ENCODE measurements around the gene ZFAND2B.

The ZFAND2B gene

DNA sequence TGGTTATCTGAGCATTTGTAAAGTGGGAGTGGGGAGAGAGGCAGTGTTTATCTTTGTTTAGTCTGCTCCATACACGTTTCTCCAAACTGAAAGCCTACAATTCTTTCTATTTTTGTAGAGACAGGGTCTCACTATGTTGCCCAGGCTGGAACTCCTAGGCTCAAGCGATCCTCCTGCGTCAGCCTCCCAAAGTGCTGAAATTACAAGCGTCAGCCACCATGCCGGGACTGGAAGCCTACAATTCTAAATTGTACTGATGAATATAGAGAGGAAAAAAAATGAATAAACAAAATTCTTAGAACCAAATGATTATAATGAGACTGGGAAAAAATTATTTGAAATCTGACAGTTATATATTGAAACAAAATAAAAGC, 1.4 kb upstream of the ZFAND2B start:
- DNase-seq: no peak

DNA sequence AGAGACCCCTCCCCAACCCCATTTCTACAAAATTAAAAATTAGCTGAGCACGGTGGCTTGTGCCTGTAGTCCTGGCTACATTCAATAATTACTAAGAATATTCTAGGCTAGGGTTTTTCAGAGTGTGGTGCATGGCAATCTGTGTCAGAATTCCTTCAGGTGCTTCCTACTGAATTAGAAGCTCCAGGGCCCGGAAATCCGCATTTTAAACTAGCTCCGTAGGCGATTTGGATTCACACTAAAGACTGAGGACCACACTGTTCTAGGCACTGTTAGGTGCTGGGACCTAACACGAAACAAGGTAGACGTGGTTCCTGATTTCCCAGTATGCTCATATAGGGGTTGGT, 628 bp upstream of the ZFAND2B start:
- DNase-seq: no peak

DNA sequence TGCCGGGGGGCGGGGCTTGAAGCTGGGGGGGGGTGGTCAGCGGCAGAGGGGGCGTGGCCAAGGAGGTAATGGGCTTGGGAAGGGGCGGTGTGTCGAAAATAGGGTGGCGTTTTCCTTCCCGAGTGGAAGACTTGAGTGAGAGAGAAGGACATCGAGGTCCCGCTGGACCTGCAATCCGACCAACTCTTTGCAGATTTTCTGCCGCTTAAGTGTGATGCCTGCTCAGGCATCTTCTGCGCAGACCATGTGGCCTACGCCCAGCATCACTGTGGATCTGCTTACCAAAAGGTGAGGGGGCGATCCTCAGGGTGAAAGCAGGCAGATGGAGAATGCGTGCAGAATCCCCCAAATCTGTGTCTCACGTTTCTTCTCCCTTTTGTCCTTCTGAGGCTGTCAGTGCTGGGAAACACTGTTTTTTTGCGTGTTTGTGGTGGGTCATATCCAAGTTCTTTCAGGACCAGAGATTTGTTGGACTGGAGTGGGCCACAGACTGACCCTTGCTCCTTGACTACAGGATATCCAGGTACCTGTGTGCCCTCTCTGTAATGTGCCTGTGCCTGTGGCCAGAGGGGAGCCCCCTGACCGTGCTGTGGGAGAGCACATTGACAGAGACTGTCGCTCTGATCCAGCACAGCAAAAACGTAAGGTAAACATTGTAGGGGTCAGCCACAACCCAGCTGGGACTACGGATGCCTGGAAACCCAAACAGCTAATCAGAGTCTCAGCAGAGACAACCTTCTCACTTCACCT, 727 bp downstream of the ZFAND2B start:
- no peak for DNase-seq

DNA sequence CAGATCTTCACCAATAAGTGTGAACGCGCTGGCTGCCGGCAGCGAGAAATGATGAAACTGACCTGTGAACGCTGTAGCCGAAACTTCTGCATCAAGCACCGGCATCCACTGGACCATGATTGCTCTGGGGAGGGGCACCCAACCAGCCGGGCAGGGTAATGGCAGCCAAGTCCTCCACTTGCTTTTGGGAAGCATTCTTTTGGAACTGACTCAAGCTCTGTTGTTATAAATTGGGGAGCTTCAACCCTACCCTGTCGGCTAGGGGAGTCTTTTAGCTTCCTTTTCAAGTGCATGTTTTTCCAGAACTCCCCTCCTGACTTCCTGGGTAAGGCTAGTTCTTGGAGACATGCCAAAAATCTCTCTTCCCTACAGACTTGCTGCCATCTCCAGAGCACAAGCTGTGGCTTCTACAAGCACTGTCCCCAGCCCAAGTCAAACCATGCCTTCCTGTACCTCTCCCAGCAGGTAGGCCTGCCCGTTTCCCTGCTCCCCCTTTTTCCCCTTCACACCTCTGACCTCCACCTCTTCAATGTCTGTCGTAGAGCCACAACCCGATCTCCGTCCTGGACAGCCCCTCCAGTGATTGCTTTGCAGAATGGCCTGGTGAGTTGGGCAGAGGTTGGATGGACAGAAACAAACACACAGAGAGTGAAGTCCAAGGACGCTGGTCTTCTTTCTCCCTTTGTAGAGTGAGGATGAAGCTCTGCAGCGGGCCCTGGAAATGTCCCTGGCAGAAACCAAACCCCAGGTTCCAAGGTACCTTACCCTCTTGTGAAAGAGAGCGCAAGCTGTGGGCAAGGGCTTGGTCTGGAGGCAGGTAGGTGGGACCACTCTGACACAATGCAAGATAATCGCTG, 1.5 kb downstream of the ZFAND2B start:
- peak; percentile 19 for DNase-seq

DNA sequence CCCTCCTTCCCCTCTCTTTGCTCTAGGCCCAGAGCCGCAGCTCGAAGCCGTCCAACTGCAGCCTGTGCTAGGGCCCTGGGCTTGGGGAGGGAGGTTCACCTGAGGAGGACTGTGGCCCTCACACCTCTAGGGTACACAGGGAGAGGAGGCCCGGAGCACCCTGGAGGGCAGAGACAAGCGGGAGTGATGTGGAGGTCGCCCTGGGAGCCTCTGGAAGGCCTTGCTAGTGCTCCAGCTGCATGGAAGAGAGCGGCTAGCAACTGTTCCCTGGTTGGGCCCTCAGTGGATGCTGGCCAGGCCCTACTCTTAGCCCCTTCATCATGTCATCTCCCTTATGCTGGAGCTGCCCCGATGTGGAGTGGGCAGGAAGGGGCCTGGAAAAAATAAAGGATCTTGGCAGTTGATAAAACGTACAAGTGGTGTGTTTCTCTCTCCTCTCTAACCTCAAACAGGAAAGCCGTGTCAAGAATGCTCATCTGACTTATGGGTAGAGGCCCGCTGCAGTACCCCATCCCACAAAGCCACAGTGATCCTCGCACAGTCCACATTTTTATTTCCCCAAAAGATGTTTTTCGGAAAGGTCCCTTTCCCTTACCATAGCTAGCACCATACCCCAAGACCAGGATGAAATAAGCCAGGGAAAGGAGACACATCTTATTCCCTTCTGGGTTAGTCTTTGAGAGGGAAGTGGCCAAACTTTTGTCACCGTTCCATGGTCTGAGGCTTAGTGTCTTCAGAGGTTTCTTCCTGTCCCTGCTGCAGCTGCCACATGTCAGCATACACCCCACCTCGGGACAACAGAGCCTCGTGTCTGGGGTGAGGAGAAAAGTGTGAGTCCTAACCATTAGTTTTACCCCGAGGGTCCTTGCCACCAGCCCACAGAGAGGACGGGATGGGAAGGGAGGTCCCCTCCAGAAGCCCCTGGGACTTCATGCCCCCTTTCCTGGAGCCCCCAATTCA, 2.9 kb downstream of the ZFAND2B start:
- no peak for DNase-seq

DNA sequence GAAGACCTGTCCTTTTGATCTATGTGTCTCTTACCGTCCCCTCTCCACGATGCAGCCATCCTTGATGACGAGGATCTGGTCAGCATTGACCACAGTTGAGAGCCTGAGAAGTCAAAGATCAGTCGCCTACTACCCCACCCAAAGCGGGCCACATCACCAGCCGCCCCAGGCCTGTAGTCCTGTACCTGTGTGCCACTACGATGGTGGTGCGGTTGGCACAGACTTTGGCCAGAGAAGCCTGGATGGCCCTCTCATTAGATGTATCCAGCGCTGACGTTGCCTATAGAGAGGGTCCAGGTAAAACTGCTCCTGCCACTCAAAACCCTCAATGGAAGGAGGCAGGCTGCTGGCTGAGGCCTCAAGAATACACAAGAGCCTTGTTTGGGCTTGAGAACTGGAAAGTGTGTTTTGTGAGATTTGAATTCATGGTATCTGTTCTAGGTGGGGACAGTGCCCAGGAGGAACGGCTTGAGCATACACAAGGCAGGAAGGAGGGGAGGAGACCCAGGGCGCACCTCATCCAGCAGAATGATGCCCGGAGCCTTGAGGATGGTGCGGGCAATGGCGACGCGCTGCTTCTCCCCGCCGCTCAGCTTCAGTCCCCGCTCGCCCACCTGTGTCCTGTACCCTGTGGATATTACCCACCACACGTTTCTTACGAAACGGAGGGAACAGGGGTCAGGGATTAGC, 3.8 kb downstream of the ZFAND2B start:
- no peak for DNase-seq

DNA sequence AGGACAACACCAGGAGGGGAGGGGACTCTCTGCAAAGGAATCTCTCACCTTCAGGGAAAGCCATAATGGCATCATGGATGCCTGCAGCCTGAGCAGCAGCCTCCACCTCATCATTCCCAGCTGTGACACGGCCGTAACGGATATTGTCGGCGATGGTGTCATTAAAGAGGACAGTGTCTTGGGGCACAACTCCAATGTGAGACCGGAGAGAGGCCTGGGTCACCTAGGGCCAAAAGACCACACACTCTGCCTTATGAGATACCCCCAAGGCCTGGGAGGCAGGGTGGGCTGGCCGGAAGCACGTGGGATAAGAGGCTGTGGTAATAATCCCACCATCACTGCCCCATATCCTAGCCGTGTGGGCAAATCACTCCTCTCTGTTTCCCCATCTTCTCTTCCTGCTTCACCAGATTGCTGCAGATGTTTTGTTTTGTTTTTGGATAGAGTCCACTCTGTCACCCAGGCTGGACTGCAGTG, 4.3 kb downstream of the ZFAND2B start:
- no peak for DNase-seq

DNA sequence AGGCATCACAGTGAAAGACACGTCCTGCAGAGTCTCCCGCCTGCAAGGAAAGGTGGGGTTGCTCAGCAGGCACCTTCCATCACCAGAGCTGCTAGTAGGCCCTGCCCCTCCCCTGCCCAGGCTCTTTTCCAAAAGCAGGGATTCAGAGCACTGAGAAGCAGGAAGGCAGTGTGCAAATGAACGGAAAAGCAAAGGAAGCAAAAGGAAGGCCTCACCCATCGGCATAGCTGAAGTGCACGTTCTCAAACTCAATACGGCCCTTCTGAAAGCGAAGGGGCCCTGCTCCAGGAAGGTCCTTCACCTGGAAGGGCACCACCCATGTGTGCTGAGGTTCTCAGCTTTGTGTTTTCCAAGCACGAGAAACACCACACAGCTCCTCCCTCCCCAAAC, 6.4 kb downstream of the ZFAND2B start:
- DNase-seq: no peak

DNA sequence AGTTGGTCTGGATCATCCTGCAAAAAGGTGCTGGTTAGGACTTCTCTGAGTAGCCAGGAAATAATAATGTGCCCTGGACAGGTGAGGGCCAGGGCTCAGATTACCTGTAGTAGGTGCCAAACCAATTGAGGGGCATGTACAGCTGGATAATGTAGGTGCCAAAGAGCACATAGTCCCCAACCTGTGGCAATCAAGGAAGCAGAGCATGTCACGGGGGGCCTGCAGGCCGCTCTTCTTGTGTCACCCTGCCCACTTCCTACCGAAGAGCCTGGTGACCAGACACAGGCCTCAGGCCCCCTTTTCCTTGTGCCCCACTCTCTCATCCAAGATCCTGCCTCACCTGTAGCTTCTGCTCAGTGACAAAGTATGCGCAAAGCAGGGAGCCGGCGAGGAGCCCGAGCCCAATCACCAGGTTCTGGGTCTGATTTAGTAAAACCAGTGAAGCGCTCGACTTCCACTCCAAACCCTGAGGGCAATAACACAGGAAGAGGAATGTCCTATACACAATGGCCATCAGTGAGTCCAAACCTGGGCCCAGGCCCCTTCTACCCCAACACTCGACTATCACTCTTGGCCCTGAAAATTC, 7.0 kb downstream of the ZFAND2B start:
- DNase-seq: no peak

DNA sequence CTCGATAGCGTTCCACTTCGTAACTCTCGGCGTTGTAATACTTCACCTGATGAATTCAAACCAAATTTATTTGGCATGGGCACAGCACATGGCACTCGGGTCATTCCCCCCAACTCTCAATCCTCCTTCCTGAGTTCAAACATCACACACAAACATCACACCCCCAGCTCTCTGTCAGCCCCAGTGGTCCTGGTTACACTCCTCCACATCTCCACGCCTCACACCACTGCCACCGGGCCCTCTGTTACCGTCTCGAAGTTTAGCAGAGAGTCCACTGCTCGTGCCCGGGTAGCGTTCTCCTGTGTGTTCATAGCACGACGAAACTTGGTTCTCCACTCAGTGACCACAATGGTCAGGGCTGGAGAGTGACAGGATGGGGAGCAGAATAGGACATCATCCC, 7.6 kb downstream of the ZFAND2B start:
- no peak for DNase-seq

DNA sequence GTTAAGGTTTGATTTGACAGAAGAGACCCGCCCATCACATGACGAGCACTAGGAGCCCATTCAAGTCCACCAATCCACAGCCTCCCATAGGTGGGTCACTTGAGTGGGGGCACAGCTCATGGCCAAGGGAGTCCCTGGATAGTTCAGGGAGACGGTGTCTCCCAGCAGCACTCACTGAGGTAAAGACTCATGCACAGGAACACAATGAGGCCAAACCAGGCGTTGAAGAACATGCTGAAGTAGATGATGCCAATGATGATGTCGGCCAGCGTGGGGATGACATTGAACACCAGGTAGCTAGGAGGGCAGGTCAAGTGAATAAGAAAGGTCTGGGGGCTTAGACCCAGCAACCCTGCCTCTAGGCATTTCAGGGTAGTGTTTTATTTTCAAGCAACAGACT, 8.2 kb downstream of the ZFAND2B start:
- no peak for DNase-seq

DNA sequence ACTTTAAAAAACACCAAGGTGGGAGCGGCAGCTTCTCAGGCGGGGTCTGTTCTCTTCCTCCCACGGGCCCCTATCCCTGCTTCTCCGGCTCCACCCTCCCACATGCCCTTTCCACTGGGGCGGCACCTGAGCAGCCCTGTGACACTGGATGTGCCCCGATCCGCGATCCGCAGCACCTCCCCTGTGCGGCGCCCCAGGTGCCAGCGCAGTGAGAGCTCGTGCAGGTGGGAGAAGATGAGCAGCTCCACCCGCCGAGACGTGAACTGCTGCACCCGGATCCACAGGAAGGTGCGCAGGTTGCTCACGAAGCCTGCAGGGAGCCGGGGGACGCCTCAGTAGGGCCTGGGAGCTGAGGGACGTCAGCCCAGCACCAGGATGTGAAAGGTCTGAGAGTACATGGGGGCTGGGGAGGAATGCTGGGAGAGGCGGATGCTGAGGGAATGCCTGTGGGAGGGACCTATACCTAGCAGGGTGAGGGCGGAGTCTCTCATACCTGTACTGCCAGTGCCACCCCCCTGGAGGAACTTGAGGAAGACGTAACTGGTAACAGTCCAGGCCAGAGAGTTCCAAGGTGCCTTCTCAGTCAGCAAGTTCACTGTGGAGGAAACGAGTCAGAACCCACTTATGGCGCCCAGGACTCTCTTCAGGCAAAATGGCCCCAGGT, 9.4 kb downstream of the ZFAND2B start:
- DNase-seq: no peak

DNA sequence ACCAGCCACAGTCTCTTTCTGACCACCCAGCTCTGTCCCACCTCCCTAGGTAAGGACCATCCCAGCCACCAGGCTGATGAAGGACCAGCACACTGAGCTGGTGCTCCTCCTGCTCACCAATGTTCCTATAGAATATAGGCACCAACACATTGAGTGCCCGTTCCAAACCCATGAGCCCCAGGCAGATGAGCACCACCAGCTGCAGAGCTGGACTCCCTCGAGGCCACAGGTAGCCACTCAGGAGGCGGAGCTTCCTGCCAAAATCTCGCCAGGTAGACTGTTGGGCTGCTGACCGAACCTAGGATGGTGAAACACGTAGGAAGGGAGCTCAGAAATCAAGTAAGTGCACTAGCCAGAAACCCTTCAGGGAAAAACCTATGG, 9.9 kb downstream of the ZFAND2B start:
- DNase-seq: no peak

DNA sequence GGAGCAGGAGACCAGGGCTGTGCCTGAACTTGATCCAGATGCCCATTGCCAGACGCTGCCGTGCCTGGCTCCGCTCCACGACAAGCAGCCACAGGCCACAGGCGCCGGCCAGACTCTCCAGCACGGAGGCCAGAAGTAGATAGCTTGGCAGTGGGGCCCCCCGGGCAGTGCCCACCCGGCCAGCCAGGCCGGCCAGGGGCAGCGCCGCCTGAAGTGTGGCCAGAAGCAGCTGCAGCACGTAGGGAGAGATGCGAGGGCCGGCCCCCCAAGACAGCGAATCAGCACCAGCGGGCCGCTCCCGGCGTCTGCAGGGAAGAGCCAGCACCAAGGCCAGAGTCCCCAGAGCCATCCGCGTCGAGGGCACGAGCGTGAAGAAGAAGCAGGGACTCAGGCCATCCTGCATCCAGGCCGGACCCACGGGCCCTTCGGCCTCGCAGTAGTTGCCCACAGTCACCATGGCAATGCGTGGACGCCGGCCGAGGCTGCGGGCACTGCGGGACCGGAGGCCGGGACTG, 11.7 kb downstream of the ZFAND2B start:
- peak; percentile 16 for DNase-seq

DNA sequence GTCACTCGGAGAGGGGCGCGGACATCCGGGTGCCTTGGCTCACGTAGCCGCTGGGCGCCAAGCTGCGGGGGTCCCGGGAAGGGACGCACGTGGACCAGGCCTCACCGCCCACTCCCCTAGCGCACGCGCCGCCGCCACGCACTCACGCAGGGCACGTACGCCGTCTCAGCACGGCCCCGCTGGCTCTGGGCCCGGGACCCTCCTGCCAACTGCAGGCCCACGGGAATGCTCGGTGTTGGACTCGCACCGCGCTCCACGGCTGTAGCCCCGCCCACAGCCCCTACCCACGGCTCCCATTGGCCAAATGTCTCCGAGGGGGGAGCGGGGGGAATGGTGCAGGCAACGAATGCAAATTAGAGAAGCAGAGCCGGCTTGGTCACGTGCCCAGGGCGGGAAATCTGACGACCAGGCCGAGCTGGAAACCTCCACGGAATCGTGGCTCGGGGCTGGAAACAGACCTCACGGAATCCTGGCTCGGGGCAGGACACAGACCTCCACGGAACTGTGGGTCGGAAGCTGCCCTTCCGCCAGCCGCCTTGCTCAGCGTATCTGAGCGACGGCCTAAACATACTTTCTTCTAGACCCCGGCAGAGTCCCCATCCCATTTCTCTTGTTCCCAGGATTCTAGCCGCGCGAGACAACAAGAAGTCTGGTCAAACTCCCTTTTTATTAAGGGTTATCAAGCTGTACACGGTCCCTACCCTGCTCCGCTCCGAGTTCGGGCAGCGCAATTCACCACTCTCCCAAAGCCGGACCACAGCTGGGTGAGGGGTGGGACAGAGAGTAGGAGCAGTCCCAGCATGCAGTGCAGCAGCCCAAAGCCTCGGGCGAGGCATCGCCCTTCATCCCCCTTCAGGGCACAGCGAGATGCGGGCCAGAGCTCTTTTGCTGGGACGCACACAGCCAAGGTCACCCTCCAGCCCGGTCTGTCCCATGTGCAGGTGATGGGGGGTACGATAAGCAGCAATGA, 12.4 kb downstream of the ZFAND2B start, which contains the start of gene ABCB6:
Gene ABCB6 (minus strand): TSS at position 227 of the 970 bp plus-strand sequence. CDS start 285 bp downstream, outside the sequence.
- DNase-seq: peak; percentile 94

DNA sequence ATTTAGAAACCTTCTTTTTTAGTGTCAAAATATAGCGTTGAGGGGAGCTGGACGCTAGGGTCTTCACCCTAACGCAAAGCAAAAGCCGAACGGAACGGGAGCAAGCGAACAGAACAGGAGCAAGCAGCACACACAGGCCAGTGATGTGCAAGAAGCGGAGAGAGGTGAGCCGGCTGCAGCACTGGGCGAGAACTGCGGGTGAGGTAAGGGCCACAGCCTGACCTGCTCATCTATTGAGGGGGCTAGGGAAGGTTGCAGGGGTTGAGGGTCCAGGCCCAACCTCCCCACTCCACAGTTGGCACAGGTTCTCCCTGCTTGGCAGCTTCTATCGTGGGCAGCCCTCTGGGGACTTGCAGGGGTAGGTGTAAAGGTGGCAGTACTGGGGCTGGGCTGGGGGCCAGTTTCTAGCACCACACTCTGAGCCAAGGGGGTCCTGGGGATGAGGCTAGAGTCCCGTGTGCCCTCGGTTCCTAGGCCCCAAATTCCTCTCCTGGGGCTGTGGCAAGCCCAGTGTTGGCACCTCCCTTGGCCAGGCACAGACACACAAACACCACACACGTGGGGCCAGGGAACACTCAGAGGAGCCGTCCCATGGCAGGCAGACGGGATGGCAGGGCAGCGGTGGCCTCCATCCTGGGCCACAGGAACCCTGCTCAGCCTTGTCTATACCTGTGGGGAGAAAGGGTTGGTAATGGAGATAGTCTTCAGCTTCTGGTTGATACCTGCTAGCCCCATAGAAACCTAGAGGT, 13.4 kb downstream of the ZFAND2B start:
- no peak for DNase-seq

DNA sequence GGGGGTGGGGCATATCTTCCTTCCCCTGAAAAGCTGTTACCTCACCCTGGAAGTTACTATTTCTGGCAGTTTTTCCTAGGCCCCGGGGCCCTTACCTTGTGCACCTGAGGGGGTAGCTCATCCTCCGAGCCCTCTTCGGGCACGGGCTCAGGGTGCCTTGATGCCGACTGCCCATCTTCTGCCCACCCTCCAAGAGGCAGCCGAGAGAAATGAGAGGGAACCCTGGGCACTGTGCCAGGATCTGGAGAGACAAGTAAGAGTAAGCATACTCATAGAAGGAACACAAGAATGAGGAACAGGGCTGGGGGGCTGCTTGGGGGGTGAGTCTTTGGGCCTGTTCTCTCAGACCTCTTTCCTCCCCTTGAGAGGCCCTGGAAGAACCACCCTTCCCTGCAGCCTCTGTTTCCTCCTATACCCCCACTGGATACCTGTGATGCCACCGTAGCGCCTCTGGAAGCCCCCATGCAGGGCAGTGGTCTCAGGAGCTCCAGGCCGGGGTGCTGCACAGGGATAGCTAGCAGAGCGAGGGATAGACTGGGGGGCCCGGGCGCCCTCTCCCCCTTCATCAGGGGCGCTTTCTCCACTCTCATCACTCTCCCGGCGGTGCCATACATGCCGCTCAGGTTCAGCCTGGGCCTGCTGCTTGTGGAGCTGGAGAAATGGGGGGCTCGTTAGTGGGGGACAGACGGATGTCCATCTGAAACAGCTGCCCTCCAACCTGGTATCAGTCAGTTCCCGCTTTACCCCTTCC, 14.2 kb downstream of the ZFAND2B start:
- DNase-seq: no peak

DNA sequence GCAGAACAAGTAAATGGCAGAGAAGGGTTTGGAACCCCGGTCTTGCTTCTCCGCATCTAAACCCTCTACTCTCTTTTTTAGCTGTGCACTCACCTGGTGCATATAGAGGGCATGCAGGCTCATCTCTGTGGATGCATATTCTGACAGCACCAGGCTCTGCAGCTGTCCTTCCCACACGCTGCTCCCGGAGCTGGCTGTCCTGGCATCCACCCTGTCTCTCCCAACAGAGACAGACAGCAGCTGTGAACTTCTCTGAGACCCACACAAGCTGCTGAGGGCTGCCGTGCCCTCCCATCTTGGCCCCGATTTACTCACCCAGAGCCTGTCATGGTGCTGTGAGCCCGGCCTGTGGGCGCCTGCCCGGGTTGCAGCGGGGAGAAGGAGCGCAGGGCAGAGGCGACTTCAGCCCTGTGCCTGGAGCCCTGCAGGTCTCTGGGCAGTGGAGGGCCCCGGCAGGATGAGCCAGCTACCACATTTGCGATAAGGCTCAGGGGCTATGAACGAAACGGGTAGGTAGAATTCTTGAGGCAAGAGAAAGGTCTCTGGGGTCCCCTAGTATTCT, 15.5 kb downstream of the ZFAND2B start:
- no peak for DNase-seq

Data from NCI-H1105 (cell line).